SK-MEL-5 (cell line): ENCODE measurements around the gene JARID2. TPM values are rescaled to one million over a fixed set of nuclear protein-coding genes. Genes with fewer than 3 reads are reported as not detected.

Source experiments
- DNase-seq: peaks from one replicate; pipeline ENCODE4 v3.0.0-alpha.2; 2016; ENCODE audit warnings: low read depth, low spot score
- in situ Hi-C: cut with HindIII; loops from 2 replicates; pipeline ENCODE4 v1.10.0; 2016; ENCODE audit warnings: low sequenced_read_pairs, high pct_unique_total_duplicates, low pct_unique_long_range_greater_than_20kb
- total RNA-seq: library from RNA; depleted of rRNA; stranded (reverse); fragments of >200 nt; shearing (Covaris generic); gene quantifications from 2 replicates; pipeline ENCODE4 v1.2.3, GENCODE V29; 2014

The JARID2 gene
- total RNA-seq, 1 experiment from 2014 or later = 35.5 TPM

DNA sequence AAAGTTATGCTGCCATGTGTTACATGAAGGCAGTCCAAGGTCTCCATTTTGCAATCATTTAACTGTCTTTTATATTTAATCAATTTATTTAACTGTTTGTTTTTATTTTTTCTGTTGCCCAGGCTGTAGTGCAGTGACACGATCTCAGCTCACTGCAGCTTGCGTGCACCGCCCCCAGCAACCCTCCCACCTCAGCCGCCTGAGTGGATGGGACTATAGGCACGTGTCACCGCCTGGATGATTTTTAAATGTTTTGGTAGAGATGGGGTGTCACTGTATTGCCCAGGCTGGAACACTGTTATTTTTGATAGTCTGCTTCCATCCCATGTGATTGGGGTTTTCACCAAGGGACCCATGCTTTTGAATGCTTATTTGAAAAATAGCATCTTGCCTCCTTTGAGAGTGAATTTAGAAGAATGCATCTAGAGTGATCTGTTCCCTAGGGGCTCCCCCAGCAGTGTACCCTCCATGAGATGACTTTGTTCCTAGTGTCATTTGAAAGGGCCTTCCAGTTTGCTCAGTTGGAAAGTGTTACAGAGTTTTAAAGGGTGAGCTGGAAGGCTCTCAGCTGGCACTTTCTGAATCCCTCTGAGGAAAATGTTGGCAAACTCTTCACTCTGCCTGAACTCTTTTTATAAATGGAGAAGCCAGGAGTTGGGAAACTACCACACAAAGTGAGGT, 143.4 kb downstream of the JARID2 start:
- in situ Hi-C loops = no loop called here
- no peak for DNase-seq

DNA sequence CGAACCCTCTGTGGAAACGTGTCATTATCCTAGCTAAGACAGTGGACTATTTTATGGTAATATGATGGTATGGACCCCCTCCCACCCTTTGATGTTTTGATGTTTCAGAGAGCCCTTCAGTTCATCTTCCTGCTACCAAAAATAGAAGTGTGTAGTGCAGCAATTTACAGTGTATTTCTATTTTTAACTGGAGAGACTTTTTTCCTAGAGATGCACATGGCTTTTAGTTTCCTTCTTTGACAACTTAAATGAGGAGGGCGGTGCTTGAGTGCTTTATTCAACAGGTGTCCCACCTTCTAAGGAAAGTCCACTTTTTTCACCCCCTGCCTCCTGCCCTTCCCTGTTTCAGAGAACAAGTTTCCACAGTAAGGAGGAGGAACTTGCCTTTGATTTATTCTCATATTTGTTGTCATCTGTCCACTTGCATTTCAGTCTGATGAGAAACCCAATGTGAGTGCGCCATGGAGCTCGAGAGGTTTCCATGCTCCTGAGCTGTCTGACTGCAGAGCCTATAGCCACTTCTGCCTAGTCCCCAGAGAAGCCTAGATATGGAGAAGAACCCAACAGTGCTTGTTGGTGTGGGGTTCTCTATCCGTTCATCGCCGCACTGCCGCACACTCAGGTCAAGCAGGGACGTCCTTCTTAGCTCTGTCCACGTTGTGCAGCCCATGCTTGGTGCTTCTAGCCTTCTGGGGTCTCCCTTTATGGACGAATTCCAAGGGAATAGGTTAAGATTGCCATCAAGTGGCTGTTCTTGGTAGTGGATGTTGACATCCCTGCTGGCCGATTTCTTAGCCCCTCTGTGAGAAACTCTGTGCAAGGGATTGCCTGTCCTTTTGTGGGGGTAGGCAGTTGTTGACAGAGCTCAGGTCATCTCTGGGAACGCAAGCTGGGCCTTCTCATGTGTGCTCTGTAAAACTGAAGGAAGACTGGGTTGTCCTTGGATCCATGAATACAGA, 144.2 kb downstream of the JARID2 start:
- in situ Hi-C loops = no loop called here
- DNase-seq = peak; percentile 87

DNA sequence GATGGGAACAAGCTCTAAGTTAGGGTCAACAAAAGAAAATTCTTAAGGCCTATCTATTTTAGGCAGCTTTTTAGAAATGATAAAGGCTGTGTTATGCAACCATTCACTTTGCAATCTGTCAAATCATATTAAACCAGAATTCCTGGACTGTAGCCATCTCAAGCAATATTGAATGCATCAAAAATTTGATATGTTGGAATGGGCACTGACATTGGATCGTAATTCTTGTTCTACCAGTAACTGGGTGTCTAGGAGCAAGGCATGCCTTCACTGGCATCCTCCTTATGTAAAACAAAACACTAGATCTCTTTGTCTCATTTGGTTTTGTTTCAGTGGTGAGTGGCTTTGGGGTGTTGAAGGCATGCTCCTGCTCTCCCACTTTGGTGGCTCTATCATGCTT, 145.6 kb downstream of the JARID2 start:
- DNase-seq = no peak
- in situ Hi-C loops = no loop called here

DNA sequence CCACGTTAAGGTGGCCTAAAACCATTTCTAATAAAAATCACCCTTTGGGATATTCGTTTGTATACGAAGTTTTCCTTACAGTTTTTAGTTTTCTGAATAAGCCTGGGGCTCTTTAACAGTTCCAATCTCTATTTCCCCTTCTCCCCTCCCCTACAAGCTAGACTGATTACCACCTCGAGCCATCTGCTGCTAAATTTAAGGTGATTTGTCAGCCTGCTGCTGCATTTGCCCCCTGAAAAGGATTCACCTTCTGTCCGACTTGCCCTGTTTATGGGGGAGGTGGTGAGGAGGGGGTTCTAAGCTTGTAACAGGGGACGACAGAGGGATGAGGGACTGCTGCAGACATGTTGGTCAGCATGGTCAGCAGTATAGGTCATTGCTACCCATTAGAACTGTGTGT, 146.3 kb downstream of the JARID2 start:
- no peak for DNase-seq
- in situ Hi-C loops = no loop called here

DNA sequence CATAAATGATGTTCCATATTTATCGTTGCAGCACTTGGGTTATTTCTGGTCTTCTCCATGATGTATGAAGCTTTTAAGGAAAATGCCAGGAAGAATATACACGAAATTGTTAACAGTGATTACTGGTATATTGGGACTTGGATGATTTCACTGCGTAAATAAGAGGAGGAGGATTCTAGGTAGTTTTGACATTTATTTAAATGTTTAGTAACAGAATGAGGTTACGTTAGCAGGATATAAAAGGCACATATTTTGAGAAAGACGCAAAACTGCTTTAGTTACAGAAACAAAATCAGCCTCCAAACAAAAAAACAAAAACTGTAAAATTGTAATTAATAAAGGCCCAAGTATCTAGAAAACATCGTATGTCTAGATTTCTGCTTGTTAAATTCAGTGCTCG, 147.7 kb downstream of the JARID2 start:
- no peak for DNase-seq
- in situ Hi-C loops = no loop called here

DNA sequence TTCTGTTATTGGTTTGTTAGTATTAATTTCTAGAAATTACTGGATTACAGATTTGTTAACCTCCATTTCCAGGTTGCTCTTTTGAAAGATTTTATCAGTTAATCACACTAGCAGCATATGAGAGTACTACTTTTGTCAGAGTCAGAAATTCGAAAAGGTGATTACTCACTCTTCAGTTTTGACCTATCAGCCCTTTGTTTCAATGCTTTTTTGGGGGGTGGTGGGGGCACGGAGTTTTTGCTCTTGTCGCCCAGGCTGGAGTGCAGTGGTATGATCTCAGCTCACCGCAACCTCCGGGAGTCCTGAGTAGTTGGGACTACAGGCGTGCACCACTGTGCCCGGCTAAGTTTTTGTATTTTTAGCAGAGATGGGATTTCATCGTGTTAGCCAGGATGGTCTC, 149.2 kb downstream of the JARID2 start:
- DNase-seq = no peak
- in situ Hi-C loops = no loop called here

DNA sequence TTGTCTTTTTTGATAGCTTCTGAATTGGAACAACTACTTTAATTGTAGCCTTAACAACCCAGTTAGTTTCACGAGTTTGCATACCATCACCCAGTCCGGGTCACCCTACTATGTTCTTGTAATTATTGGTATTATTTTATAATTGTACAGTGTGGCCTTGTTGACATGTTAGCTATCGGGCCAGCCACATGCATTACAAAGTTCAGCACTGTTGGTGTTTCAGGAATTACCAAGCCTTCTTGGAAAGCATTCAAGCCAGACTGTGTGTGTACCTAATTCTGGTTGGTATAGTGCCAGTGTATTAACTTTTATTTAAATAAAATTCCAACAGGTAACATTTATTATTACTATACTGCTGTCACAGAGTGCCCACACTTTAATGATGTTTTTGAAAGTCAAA, 150.9 kb downstream of the JARID2 start:
- in situ Hi-C loops = no loop called here
- DNase-seq = no peak

DNA sequence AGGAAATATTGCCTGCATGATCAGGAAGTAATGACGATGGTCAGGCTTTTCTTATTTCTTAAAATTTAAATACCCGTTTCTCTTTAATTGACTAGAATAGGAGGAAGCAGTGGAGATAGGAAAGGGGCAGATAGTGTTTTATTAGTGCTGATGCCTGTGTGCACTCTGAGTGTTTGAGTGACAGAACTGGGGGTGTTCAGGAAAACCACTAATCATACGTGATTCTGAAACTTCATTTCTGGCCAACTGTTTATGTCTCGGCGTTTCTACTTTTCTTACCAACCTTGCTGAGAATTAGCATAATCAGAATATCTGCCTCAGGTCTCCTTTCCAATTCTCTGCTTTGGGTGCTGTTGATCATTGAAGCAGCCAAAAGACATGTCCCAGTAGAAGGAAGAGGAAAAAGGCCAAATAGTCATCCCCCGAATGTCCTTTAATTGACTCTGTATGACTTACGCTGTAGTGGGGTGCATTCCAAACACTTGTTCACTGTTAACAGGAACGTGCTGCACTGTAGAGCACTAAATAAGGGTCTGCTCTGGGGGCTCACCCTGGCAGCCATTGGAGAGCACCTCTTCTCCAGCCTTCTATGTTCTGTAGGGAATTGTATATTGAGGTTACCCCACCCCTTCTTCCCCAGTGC, 152.9 kb downstream of the JARID2 start:
- DNase-seq = no peak
- in situ Hi-C loops = no loop called here

DNA sequence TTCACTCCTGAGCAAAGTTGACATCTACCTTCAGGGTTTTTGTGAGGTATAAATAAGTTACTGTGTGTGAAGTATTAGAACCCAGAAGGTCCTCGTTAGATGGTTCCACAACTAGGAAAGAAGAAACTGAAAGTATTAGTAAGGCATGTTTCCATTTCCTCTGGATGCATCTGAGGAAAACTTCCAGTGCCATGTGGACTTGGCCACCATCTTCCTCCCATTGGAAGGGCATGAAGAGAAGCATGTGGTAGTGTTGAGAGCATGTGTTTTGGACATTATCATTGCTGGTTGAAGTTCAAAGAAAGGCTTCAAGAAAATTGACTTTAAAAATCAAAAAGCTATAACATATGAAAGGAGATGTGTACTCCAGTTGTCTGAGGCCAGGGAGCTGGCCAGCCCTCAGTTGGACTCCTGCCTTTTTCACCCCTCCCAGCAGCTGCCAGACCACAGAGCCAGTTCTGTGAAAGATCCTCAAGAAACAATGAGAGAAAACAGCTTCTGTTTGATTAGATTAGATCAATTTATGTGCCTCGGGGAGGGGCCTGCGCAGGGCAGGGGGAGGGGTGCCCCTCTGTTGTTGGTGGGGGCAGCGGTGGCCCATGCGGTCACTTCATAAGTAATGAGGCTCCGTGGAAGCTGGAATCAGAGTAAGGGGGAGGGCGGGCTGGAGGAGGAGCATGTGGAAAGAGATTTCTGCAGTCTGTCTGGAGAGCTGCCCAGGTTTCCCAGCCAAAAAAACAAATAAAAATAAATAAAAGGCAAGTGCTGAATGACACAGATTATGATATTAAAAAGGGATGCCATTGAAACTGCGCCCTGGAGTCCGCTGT, 154.0 kb downstream of the JARID2 start:
- in situ Hi-C loops = no loop called here
- peak; percentile 79 for DNase-seq

DNA sequence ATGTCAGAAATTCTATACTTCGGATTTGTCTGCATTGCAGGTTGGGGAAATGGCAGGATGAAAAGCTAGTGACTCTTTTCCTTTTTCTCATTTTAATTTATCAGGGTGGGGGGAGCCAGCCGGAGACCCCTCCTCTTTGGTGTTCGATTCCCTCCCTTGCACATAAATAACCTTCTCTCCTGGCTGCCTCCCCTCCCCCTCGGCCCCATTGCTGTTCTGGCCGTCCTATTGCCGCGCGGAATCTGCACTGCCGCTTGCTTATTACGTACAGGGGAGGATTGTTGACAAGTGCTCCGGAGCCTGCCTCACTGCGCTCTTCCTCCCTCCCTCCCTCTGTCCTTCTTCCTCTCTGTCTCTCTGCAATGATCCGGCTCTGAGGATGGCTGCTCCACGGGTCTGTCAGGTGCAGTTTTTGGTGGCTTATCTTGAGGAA, 154.7 kb downstream of the JARID2 start:
- DNase-seq = peak; percentile 93
- in situ Hi-C loops = no loop called here

DNA sequence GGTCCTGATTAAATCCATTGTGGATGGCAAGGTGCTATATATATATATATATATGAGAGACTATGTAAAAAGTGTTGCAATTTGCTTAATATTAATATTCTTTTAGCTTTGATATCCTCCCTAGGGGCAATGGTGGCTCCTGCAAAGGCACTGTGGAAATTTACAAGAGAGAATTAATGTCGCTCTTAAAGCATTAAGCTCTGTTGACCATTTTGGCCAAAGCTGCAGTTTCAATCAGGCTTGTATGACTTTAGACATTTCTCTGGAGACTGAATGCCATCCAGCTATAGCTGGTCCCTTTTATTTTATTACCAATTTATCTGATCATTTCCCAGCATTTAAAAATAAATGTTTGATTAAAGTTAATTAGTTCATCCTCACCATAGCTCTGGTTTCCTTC, 155.3 kb downstream of the JARID2 start:
- DNase-seq = no peak
- in situ Hi-C loops = no loop called here

DNA sequence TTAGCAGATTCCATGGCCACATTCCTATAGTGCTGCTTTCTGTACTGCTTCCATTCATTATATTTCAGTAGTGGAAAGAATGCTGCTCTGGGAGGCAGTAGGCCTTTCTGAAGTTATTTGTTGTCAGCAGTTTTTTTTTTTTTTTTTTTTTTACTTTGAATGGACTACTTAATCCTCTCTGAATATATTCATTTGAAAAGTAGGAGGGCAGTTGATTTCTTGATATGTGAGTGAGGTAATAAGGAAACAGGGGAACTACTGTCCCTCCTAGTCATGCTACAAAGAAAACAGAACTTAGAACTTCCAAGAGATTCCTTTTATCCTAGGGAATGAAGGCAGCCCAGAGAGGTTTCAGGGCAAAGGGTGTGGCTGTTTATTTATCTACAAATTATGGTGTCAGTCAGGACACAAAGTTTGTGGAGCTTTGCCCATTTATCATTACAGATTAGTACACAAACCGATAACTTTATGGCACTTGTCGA, 155.9 kb downstream of the JARID2 start:
- DNase-seq = peak; percentile 90
- in situ Hi-C loops = no loop called here

DNA sequence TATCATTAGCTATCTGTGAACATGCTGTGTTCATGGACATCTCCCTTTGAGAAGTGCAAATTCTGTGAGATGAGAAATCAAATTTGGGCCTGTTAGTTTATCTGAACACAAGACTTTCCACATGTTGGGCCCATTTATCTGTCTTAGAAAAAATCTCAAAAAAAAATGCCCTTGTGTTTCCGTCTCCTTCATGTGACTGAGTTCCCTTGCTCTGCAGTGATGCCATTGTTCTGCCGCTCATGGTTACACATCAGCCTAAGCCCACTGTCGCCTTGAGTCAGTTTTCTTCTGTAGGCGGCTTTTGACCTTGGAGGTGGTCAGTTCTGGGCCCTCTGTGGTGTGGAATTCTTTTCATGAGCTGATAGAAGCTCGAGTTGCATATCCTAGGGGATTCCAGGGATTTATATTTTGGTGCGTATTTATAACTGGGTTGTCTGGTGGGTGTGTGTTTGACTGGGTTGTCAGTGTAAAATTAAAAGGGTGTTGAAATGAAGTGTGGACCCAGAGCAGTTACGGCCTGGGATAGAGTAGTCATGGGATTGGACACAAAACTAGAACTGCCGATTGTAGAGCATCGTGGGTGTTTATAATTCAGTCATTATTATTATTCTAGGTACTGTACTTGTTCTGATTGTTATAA, 156.7 kb downstream of the JARID2 start:
- in situ Hi-C loops = no loop called here
- peak; percentile 81 for DNase-seq

DNA sequence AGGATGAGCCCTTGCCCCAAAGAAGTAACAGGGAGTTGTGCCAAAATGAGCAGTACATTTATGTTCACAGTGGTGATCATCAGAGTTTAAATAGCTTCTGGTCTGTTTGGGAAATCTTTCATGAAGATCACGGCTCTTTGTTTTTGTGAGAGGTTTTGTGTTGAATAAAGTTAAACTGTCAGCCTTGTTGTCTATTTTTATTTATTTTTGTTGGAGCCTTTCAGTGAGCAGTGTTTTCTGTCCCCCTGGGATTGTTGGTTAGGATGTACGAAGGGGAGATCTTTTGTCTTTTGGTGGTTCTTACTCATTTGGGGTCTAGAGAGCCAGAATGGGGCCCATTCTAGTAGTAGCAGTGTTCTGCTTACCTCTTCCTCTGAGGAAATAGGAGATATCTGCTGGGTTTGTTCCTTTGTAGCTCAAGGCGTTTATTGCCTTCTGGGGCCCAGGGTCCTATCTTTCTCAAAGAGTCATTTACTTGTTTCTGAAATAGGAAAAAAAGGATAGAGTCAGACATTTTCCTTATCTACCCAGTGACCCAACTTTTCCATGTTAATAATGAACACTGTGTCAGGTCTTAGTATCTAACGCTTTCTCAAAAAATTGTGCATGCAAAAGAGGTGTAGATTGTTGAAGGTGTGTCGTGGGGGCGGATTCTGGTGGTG, 157.4 kb downstream of the JARID2 start:
- DNase-seq = peak; percentile 38

DNA sequence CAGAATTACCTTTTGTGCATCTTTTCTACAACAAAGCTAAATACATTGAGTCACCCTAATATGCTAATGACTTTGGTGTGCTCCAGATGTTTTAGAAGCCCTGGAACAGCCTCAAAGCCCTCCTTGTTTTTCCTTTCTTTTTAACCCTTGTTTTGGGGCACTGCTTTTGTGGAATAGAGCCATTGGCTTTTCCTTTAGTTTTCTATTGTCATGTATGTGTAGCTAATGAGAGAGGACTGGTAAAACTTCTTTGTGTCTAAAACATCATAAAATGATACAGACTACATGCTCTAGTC, 158.8 kb downstream of the JARID2 start:
- DNase-seq = peak; percentile 44
- in situ Hi-C loops = no loop called here

More for the DNA sequence above, 157.4 kb downstream of the JARID2 start:
- in situ Hi-C loops = no loop called here

DNA sequence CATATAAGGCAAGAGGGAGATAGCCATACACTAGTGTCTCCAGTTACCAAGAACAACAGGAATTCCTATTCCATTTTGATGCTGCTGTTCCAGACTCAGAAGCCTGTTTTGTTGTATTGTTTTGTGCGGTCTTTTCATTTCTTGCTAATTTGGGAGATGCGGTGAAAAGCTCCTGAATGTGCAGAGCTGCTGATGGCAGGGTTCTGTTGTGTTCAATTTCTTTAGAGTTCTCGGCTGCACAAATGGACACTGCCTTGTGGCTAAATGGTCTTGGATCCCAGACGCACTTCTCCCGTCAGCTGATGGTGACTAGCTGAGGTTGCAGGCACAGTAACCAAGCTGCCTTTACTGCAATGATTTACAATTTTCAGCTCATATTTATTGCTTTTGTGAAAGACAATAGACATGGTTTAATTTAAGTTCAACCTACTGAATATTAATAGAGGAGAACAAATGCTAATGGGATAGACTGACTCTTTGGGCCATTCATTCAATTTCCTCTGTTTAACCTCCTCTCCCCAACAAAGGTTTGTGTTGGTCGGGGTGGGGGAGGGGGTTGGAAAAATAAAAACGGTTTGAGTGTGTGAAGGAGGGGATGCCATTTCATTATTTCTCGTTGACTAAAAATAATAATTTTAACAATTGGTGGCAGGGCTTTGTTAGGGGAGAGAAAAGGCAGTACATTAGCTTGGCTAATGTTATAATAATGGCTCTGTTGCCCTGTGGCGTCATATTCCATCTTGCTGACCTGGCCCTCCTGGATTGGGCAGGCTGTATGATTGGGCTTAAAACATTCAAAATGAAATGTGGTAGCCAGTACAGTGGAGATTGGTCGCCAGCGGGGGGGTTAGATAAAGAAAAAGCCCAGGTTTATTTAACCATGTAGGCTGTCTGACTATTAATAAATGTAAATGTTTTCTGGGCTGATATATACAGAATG, 159.5 kb downstream of the JARID2 start:
- DNase-seq = peak; percentile 81
- in situ Hi-C loops = no loop called here
